ENCODE results near the gene PPIG.
"Not testable (repeated sequence)": the region's sequence is repeated elsewhere in the genome, so short reads cannot be mapped to it uniquely, and the experiment has no call there.

The PPIG gene

DNA sequence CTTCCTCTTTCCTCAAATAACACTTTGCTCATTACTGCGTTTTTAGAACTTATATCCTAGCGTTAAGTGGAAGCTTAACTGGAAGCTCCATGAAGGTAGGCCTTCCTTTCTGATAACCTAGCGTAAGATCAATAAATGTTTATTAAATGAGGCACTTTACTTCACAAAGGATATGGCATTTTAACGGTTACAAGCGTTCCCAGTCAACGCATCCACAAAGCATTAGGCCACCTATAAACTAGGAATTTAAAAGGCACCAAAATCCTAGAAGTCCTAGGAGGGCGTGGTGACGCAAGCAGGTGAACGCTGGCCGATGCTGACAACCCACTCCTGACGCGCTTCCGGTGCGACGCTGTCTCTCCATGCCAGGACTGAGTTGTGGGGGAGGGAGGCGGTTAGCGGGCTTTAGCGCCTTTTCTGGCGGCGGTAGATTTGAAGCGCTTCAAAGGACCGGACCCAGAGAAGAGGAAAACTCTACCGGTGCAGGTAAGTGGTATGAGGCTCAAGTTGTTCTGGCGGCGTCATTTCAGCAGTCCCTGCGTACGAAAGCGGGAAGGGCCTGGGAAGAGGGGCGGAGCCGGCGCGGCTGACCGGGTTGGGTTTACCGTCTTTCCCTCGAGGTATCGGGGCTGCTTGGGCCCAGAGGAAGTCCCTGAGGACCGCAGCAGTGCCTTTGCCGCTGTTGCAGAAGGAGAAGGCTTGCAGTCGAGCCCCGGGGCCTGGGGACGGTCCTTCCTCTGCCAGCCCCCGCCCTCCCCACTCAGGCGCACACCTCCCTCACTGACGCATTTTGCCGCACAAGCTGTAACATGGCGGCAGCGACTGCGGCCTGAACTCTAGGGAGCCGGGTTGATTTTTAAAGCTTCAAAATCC is at the start of gene PPIG:
Gene PPIG, plus strand, starts transcription at position 347 of the 873 bp plus-strand sequence. CDS start 19,691 bp downstream, outside the sequence.
- DNase-seq, result peak; percentile 88

DNA sequence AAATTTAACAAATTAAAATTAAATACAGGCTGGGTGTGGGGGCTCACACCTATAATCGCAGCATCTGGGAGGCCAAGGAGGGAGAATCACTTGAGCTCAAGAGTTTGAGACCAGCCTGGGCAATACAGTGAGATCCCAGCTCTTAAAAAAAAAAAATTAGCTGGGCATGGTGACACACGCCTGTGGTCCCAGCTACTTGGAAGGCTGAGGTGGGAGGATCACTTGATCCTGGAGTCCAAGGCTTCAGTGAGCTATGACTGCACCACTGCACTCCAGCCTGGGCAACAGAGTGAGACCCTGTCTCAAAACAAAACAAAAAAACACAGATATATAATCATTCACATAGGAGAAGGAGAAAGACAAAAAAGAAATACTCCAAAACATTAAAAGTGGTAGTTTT is 44.7 kb upstream of the PPIG start:
- DNase-seq, result not testable (repeated sequence)

DNA sequence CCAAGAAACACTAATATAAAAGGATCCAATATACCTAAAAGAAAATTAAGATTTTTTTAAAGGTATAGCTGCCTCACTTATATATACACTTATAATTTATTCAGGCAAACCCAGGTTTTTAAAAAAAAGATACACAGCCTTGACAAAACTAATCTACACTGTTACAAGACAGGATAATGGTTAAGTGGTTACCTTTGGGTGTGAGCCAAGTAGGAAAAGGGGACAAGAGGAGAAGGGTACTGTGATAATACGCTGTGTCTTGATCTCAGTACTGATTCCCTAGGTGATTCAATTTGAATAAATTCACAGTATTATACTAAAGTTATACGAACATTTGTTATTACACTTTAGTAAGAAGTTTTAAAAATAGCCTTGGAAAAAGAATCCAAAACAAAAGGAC is 44.0 kb upstream of the PPIG start:
- DNase-seq, result no peak

DNA sequence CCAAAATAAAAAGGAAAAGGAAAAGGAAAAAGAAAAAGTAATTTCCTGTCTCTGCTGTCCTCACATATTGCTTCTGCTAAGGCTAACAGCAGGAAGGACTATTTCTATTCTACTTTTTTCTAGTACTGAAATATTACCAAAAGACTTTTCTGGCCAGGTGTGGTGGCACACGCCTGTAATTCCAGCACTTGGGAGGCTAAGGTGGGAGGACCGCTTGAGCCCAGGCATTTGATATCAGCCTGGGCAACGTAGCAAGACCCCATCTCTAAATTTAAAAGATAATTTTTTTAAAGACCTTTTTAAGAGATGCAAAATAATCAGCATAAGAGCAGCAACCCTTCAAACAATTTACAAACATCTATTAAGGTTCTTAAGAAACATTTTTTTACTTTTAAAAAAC is 41.7 kb upstream of the PPIG start:
- no peak for DNase-seq

DNA sequence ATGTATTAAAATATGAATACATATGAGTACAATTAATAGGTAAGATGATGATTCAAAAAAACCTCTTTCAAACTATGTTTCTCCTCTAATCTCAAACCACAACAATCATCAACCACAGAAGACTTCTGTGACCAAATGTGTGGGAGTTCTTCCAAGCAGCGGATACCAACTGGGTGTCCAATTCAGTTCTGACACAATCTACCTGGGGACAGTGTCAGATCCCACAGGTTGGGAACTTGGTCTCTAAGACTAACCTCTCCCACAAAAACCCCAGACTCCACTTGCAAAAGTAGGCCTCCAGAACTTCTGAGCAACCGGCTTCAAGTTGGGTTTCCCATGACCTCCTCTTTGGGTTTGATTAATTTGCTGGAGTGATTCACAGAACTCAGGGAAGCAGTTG is 37.4 kb upstream of the PPIG start:
- DNase-seq, result no peak

DNA sequence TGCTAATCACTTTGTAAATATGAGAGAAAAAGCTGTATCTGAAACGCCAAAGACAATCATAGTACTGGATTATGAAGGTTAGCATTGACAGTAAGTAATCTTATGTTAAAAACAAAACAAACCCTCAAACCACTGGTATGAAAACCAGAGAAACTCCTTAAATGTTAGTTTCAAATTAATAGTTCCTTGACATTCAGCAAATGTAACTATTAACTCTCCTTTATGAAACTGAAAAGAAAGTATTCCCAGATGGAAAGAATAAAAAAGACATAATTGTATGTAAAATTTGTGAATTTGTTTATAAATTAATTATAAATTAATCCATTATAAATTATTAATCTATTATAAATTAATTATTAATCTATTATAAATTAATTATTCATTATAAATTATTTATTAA is 22.8 kb upstream of the PPIG start:
- no peak for DNase-seq

DNA sequence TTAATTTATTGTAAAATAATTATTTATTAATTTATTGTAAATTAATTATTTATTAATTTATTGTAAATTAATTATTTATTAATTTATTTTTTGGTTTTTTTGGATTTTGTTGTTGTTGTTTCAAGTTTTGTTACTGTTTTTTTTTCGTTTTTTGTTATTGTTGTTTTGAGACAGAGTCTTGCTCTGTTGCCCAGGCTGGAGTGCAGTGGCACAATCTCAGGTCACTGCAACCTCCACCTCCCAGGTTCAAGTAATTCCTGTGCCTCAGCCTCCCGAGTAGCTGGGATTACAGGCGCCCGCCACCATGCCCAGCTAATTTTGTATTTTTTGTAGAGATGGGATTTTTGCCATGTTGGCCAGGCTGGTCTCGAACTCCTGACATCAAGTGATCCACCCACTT is 22.1 kb upstream of the PPIG start:
- DNase-seq, result not testable (repeated sequence)

DNA sequence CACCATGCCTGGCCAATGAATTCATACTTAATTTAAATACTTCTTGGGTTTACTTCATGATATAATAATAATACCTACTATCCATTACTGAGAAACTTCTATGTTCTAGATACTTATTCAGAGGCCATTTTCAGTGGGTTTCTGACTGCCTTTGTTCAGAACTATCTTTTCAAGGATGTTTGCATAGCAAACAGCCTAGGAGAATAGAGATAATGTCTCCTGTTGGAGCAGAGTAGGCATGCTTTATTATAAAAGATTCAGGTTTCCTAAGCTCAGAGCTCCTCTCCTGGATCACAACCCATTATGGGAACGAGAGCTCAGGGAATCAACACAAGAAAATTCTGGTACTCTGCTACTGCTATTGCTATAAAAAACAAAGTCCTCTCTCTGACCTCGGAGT is 21.6 kb upstream of the PPIG start:
- no peak for DNase-seq

DNA sequence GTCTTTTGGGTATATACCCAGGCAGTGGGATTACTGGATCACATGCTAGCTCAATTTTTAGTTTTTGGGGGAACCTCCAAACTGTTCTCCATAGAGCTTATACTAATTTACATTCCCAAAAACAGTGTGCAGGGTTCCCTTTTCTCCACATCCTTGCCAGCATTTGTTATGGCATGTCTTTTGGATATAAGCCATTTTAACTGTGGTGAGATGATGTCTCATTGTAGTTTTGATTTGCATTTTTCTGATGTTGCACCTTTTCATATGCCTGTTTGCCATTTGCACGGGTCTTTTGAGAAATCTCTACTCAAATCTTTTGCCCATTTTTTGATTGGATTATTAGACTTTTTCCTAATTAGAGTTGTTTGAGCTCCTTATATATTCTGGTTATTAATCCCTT is 18.5 kb upstream of the PPIG start:
- no peak for DNase-seq

DNA sequence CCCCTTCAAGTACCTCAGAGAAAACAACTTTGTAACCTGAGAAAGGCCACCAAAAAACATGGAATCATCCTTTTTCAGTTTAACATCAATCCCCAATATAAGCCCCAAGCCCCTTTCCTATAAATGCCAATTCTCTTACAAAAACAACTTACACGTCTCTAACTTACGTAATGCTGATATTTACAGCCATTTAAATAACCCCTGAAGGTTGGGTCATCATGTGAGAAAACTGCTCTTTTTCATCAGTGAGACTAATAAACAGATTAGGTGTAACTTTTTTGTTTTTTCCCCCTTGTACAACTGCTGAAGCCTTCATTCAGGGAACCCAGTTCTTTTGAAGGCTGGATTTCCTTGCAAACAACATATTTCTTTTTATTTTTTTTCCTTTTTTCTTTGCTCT is 14.2 kb upstream of the PPIG start:
- no peak for DNase-seq

DNA sequence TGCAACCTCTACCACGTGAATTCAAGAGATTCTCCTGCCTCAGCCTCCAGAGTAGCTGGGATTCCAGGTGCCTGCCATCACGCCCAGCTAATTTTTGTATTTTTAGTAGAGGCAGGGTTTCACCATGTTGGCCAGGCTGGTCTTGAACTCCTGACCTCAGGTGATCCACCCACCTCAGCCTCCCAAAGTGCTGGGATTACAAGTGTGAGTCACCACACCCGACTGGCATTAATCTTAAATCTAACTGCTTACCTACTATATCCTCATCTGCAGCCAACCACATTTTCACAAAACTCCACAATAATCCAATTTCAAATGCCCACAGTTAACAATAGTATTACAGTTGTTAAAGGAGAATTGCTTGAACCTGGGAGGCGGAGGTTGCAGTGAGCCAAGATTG is 13.4 kb upstream of the PPIG start:
- not testable (repeated sequence) for DNase-seq

DNA sequence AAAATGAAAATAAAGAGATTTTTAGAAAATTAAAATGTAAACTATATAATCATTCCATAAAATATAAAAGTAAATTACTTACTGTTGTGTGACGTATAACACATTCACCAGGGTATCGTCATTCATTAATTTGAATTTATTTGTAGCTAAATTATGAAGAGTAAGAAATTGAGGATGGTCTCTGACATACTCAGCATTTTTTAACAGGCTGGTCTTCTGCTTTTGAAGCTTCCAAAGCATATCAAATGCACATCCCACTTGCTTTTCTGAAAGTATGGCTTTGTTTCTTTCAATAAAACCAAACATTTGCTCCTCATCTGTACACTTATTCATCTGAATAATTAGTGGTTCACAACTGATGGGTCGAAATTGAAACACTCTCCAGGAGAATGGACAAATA is 12.6 kb upstream of the PPIG start:
- DNase-seq, result no peak

DNA sequence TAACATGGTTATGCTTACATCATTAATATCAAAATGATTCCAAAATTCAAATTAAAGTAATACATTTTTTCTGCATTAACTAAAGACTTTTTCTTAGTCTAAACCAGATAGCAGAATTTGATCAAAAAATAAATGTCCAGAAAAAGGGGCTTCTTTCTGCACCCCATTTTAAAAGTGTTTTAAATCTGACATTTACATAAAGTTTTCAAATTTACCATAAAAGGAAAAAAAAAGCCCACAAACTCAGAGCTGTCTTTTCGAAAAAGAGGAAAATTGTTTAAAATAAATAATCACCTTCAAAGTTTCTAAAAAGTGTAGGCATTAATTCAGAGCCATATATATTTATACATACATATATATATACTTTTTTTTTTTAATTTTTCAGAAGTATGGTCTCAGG is 12.0 kb upstream of the PPIG start:
- DNase-seq, result no peak

DNA sequence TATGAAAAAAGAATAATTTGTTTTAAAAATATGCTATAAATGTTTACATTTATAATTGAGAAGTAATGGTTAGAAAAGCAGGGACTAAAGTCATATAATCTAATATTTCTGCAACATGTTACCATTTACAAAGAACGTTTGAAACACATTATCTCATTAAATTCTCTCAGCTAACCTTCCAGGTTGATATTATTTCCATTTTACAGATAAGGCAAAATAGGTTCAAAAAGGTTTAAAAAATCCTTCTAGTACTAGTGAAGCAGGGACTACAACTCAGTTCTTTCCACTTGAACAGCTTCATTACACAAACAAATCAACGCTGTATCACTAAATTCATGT is 11.4 kb upstream of the PPIG start:
- no peak for DNase-seq

DNA sequence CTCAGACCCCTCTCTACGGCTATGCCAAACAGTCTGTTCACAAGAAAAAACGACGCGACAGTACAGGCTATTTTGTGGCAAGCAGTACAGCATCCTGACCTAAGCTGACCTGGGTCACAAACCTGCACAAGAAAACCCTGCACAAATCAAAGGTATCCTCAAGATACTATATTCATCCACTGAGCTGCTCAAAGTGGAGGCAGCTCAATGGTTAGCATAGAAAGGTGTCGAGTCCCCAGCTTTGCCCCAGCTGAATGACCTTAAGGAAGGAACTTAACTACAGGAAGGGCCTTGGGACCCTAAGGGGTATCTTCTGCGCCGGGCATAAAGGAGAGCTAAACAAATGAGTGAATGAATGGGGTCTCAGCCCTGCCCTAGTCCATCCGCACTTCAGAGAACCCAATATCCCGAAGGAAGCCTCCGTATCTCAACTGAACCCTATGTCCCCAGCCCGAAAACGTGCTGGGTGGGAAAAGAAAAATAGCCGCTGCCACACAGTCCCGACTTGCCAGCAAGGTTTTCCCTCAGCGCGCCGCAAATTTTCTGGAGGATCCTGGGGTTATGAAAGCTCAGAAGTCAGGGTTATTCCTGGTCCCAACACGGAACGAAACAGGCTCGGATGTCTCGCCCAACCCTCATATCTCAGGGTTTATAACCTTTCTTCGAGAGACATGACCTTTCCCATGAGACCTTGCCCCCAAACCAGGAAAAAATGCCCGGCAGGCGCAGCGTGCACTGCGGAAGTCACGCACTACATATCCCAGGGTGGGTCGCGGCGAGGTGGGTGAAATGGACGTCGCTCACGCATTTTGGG is 10.8 kb upstream of the PPIG start, which contains the start of gene FASTKD1:
Gene FASTKD1, minus strand, starts transcription at position 706 of the 814 bp plus-strand sequence. CDS start 1,836 bp downstream, outside the sequence.
- DNase-seq, result peak; percentile 91

DNA sequence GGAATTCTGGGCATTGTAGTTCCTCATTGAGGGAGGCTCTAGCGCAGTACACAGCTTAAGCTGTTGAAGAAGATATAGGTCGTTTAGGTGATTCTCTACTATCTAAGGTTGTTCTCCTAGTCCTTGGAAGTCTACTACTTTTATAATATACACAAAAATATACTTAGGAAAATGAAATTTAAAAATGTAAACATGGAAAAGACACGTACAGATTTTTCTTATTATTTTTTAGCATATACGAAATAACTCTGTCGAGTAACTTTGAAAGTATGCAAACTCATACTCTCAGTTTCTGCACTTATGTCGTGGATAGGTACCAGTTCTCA is 10.2 kb upstream of the PPIG start:
- DNase-seq, result no peak

DNA sequence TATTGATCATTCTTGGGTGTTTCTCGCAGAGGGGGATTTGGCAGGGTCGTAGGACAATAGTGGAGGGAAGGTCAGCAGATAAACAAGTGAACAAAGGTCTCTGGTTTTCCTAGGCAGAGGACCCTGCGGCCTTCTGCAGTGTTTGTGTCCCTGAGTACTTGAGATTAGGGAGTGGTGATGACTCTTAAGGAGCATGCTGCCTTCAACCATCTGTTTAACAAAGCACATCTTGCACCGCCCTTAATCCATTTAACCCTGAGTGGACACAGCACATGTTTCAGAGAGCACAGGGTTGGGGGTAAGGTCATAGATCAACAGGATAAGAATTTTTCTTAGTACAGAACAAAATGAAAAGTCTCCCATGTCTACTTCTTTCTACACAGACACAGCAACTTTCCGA is 9.6 kb upstream of the PPIG start:
- DNase-seq, result not testable (repeated sequence)

DNA sequence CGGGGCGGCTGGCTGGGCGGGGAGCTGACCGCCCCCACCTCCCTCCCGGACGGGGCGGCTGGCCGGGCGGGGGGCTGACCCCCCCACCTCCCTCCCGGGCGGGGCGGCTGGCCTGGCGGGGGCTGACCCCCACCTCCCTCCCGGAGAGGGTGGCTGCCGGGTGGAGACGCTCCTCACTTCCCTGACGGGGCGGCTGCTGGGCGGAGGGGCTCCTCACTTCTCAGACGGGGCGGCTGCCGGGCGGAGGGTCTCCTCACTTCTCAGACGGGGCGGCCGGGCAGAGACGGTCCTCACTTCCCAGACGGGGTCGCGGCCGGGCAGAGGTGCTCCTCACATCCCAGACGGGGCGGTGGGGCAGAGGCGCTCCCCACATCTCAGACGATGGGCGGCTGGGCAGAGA is 8.9 kb upstream of the PPIG start:
- DNase-seq, result not testable (repeated sequence)

DNA sequence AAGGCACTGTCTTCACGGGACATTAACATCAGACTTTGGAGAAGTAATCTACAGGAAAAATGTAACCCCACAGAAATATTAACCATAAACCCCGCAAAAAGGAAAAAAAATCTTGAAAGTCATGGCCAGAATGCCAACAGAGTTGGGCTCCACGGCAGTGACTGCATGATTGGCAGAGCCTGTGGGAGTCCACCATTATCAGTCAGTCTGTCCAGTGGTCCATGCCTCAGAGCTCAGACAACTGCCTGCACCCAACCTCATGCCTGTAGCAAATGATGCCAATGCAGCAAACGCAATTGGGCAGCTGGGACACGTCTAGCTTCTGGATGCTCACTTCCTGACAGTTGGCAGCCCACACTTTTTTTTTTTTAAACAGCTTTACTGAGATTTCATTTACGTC is 5.1 kb upstream of the PPIG start:
- DNase-seq, result no peak

DNA sequence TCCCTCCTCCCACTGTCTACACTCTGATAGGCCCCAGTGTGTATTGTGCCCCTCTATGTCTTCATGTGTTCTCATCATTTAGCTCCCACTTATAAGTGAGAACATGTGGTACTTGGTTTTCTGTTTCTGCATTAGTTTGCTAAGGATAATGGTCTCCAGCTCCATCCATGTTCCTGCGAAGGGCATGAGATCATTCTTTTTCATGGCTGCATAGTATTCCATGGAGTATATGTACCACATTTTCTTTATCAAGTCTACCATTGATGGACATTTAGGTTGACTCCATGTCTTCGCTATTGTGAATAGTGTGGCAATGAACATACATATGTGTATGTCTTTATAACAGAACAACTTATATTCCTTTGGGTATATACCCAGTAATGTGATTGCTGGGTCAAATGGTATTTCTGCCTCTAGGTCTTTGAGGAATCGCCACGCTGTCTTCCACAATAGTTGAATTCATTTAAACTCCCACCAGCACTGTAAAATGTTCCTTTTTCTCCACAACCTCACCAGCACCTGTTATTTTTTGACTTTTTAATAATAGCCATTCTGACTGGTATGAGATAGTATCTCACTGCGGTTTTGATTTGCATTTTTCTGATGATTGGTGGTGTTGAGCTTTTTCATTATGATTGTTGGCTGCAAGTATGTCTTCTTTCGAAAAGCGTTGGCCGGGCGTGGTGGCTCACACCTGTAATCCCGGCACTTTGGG is 1.4 kb upstream of the PPIG start:
- not testable (repeated sequence) for DNase-seq

DNA sequence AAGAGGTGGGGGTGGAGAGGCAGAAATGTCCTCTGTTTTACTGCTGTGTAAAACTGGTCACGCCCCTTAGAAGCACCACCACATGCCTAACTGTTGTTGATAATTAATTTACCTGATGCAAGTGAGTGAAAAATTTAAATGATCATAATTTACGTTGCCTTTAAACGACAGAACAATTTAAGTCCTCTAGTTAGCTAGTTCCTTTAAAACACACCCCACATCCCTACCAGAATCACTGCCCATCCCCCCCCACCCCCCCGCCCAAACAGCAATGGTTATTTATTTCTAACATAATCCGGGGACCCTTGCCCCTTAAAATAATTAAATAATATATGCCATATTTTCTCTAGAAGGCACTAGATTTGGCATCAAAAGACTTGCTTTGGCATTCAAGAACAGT is 633 bp upstream of the PPIG start:
- no peak for DNase-seq

DNA sequence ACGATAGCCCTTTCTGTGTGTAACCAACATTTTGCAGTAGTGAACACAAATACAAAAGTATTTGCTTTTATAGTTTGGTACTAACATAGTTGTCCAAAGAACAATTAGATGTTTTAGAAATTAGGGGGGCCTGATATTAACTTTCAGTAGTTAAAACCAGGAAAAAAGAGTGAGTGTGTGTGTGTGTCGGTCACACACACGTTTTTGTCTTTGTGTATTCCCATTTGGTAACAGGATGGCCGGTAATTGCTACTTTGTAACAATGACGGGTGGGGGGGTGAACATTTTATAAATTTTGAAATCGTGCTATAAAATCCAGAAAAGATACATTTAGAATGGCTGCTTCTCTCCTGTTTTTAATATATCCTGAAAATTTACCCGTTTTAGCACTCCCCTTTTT is 1.5 kb downstream of the PPIG start:
- DNase-seq, result no peak

DNA sequence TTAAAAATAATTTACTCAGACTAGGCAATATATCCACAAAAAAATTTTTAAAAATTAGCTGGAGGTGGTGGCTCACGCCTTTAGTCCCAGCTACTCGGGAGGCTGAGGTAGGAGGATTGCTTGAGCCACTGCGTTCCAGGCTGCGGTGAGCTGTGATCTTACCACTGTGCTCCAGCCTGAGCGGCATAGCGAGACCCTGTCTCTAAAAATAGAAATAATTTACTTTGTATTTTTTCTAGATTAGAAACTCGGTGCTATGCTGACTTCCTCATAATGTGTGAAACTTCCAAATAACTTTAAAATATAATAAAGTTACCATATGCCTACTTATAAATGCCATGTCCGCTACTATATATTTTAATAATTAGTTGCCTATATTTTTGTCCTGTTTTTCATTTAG is 6.7 kb downstream of the PPIG start:
- DNase-seq, result no peak

DNA sequence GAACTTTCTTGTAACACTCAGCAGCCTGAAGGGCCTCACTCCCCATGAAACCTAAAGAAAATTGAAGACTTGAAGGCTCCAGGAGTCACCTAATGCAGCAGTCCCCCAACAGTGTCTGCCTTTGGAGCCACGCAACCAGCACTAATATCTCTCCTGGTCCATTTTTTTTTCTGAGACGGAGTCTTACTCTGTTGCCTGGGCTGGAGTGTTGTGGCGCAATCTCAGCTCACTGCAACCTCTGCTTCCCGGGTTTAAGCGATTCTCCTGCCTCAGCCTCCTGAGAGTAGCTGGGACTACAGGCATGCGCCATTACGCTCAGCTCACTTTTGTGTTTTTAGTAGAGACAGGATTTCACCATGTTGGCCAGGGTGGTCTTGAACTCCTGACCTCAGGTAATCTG is 12.4 kb downstream of the PPIG start:
- DNase-seq, result not testable (repeated sequence)
